Mesenteric fat pad (tissue), 1 donor: ENCODE measurements around the gene SLC16A1. TPM values are rescaled to one million over a fixed set of nuclear protein-coding genes. Genes with fewer than 3 reads are reported as not detected.
"Not testable (repeated sequence)": the region's sequence is repeated elsewhere in the genome, so short reads cannot be mapped to it uniquely, and the experiment has no call there.

Experiments used
- DNase-seq: peaks from one replicate; pipeline ENCODE4 v3.0.0-alpha.2; 2020; ENCODE audit warnings: low spot score
- total RNA-seq: library from RNA; stranded (reverse); fragmentation: NEBNext Ultra II Directional; extraction: Animal tissue kit (Norgen Biotek cat#: 25700); gene quantifications from one replicate; pipeline ENCODE4 v1.2.1, GENCODE V29; 2021
- donor health status: DM: yes; HTN: yes; CAD: no.

SLC16A1 gene
- total RNA-seq, 1 donor from 2014 or later = 52.9 TPM

GRCh38 chr1:112926858-112927257 is 29.1 kb downstream of the SLC16A1 start:
- no peak for DNase-seq

DNA sequence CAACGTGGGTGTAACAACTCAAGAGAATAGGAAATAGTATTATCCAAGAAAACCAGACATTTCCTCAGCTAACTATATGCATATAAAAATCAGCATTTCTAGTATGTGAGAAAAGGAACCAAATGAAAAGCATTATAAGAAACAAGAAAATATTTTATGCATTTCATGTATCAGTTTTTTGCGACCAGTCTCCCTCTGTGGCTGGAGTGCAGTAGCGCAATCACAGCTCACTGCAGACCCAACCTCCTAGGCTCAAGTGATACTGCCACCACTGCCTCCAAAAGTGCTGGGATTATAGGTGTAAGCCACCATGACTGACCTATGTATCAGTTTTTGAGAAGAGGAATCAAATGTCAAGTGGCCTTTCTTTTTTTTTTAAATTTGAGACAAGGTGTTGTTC is 31.0 kb downstream of the SLC16A1 start:
- DNase-seq = no peak

DNA sequence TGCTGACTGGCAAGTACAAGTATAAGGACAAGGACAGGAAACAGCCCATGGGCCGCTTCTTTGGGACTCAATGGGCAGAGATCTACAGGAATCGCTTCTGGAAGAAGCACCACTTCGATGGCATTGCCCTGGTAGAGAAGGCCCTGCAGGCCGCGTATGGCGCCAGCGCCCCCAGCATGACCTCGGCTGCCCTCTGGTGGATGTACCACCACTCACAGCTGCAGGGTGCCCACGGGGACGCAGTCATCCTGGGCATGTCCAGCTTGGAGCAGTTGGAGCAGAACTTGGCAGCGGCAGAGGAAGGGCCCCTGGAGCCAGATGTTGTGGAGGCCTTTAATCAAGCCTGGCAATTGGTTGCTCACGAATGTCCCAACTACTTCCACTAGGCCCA is 32.0 kb downstream of the SLC16A1 start:
- DNase-seq = no peak

- DNase-seq = no peak
Measured at GRCh38 chr1:112923234-112923958, 32.6 kb downstream of the SLC16A1 start.

- DNase-seq = no peak
Measured at GRCh38 chr1:112911506-112912220, 44.3 kb downstream of the SLC16A1 start.

- no peak for DNase-seq
Measured at GRCh38 chr1:112909847-112910246, 46.1 kb downstream of the SLC16A1 start.

GRCh38 chr1:112906150-112906698 is 49.8 kb downstream of the SLC16A1 start:
- no peak for DNase-seq

DNA sequence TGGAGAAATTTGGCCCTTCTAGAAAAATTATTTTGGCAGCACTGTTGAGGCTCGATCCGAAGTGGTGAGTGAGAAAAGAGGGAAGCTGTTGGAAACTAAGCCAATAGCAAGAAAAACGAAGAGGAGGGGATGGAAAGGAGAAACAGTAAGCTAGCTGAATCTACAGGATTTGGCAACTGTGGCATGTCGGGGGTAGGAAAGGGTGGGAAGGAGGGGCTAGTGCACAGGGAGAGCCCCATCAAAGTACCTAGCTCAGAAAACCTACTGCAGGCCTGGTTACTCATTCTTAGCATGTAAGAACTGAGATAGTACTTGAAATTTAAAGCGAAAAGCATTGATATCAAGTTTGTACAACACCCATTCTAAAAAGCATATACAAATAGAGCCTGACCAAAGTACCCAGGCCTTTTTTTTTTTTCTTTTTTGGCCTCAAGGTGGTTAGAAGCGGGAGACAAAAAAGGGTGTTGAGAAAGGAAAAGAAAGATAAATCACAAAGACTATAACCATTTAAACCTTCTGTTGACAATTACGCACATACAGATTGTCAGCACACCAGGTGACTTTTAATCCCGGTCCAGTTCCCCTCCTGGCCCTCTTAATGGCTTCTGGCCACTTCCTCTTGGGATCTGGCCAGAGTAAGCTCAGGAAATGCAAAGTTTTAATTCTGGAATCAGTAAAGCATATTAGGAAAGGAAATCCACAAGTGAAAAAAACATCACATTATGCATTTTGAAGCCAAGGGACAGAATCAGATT is 50.4 kb downstream of the SLC16A1 start:
- DNase-seq = no peak

GRCh38 chr1:112904831-112905261 is 51.1 kb downstream of the SLC16A1 start:
- no peak for DNase-seq

DNA sequence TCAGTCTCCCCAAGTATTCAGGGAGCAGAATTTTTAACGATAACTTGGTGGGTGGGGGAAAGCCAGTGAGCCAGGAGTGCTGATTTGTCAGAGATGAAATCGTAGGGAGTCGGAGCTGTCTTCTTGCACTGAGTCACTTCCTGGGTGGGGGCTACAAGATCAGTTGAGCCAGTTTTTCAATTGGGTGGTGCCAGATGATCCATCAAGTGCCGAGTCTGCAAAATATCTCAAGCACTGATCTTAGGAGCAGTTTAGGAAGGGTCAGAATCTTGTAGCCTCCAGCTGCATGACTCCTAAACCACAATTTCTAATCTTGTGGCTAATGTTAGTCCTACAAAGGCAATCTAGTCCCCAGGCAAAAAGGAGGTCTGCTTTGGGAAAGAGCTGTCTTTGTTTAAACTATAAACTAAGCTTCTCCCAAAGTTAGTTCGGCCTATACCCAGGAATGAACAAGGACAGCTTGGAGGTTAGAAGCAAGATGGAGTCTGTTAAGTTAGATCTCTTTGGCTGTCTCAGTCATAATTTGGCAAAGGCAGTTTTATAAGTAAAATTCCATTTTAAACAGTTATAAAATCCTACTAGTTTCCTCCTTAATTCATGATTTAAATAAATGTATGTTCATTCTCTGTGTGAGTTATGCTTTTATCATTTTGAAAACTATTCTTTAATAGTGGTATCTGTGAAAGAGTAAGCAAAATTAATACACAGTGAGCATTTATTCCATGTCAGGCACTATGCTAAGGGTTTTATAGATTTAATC is 51.7 kb downstream of the SLC16A1 start:
- DNase-seq = no peak

- DNase-seq = no peak
Measured at GRCh38 chr1:112902221-112902620, 53.8 kb downstream of the SLC16A1 start.

DNA sequence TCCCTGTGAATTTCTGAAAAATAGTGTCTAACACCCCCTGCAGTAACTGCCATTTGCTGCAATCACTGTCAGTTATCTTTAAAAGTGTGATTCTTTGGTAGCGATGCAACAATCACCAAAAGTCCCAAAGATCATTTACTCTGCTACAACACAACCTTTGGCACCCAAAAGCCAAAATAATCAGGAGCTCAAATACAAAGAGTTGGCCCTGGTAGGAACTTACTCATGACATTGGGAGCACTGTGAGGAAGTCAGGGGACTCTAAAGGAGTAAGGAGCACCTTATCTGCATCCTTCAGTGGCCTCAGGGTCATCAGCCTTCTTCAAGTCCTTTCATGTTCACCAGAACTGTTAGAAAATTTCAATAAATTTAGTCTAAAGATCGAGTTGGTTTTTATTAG is 54.6 kb downstream of the SLC16A1 start:
- no peak for DNase-seq

GRCh38 chr1:112896783-112897182 is 59.2 kb downstream of the SLC16A1 start:
- no peak for DNase-seq

DNA sequence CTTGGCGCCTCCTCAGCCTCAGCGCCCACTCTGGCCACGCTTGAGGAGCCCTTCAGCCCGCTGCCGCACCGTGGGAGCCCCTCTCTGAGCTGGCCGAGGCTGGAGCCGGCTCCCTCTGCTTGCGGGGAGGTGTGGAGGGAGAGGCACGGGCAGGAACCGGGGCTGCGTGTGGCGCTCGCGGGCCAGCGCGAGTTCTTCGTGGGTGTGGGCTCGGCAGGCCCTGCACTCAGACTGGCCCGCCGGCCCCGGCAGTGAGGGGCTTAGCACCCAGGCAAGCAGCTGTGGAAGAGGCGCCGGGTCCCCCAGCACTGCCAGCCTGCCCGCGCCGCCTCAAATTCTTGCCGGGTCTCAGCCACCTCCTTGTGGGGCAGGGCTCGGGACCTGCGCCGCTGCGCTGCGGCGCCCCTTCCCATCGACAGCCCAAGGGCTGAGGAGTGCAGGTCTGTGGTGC is 61.4 kb downstream of the SLC16A1 start:
- DNase-seq = peak; percentile 77

GRCh38 chr1:112894010-112894292 is 62.0 kb downstream of the SLC16A1 start:
- DNase-seq = no peak

DNA sequence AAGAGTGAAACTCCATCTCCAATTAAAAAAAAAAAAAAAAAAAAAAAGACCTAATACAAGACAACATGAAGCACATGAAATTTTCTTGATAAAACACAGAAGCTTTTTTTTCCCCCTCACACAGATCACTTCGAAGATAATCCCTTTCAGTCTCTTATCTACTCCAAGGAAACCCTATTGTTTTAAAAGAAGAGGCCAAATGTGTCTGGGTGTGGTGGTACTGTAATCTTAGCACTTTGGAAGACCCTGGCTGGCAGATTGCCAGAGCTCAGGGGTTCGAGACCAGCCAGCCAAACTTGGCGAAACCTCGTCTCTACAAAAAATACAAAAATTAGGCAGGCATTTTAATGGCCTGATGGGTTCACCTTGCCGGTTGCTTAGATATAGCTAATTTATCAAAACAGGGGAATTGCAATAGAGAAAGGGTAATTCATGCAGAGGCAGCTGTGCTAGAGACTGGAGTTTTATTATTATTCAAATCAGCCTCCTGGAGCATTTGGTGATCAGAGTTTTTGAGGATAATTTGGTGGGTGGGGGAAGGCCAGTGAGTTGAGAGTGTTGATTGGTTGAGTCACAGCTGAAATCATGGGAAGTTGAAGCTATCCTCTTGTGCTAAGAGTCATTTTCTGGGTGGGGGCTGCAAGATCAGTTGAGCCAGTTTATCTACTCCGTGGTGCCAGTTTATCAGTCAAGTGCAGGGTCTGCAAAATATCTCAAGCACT is 62.5 kb downstream of the SLC16A1 start:
- DNase-seq = no peak

DNA sequence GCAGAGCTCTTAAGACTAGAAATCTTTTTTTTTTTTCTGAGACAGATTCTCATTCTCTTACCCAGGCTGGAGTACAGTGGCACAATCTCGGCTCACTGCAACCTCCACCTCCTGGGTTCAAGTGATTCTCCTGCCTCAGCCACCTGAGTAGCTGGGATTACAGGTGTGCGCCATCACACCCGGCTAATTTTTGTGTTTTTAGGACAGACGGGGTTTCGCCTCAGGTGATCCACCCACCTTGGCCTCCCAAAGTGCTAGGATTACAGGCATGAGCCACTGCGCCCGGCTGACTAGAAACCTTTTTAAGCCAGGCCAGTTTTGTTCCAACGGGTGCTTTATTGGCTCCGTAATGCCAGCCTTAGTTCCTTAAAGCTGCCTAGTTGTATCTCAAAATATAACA is 66.1 kb downstream of the SLC16A1 start:
- DNase-seq = not testable (repeated sequence)

DNA sequence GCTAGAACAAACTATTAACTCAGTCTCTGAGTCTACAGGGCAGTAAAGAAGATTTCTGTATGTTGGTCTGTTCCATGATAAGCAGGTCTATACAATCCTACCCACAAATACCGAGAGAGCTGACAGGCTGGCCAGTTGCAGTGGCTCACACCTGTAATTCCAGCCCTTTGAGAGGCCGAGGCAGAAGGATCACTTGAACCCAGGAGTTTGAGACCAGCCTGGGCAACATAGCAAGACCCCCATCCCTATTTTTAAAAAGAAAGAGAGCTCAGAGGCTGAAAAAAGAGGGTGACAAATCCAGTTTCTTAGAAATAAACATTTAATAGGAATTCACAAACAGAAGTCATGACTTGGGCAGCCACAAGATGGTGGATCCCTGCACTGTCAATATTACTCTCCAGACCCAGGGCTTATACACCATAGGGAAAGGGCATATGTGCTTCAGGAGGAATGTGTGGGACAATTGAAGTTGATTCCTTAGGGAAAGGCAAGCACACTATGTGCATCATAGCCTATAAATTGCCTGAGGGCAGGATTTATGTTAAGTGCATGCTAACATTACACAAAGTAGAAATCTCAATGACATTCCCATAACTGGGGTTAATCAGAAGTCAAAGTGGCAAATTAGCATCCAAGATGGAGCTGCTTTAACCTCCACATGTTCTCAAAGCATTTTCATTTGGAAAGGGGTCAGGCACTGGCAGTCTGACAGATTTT is 66.8 kb downstream of the SLC16A1 start:
- no peak for DNase-seq

DNA sequence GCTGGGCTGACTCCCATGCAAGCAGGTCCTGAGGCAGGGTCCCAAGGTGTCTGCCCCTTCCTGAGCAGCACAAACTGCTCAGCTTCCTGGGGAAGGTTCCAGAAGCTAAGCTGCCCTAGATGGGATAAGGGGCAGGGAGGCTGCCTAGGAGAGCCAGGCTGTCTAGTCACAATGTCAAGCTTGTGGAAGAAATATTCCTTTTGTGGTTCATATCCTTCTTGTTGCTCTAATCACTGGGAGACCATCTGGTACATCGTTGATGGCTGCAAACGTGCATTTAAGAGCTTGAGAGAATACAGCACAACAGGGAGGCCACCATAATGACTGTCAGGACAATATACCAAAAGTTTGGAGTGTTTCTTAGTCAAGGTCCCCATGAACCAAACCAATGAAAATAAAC is 67.4 kb downstream of the SLC16A1 start:
- DNase-seq = no peak
